SK-N-SH treated with all-trans-retinoic acid at 6 μM for 48 hours (cell line): ENCODE results near the gene SLC25A22.

ENCODE experiments used
- ATAC-seq: fragments of 200-7000 bp; cut with Tn5 transposase; 3 replicates; pipeline ENCODE4 v1.9.1; 2020; ENCODE audit warnings: mild to moderate bottlenecking, moderate library complexity
- BACH2 ChIP-seq: fragments of 250-450 bp; sonication (Bioruptor Pico); IDR thresholded peaks from 2 replicates; pipeline ENCODE4 v1.9.0; 2021; ENCODE audit warnings: mild to moderate bottlenecking, borderline replicate concordance
- ESRRG ChIP-seq: fragments of 250-450 bp; sonication (Bioruptor Pico); IDR thresholded peaks from 2 replicates; pipeline ENCODE4 v1.6.1; 2021; ENCODE audit warnings: mild to moderate bottlenecking
- GLIS3 ChIP-seq: fragments of 250-450 bp; sonication (Bioruptor Pico); IDR thresholded peaks from 2 replicates; pipeline ENCODE4 v1.5.0; 2020; ENCODE audit warnings: mild to moderate bottlenecking, moderate library complexity
- ISL1 ChIP-seq: fragments of 250-450 bp; sonication (Bioruptor Pico); IDR thresholded peaks from 2 replicates; pipeline ENCODE4 v2.1.2; 2022; ENCODE audit warnings: mild to moderate bottlenecking, moderate library complexity
- PPARA ChIP-seq: fragments of 250-450 bp; sonication (Bioruptor Pico); IDR thresholded peaks from 2 replicates; pipeline ENCODE4 v1.5.0; 2020; ENCODE audit warnings: mild to moderate bottlenecking, borderline replicate concordance
- TCF4 ChIP-seq: fragments of 250-450 bp; sonication (Bioruptor Pico); IDR thresholded peaks from 2 replicates; pipeline ENCODE4 v1.8.0; 2021; ENCODE audit warnings: mild to moderate bottlenecking, moderate library complexity, borderline replicate concordance
- TOX ChIP-seq: fragments of 250-450 bp; sonication (Bioruptor Pico); IDR thresholded peaks from 2 replicates; pipeline ENCODE4 v1.8.0; 2021; ENCODE audit warnings: mild to moderate bottlenecking, moderate library complexity, borderline replicate concordance
- ZC3H10 ChIP-seq: fragments of 250-450 bp; sonication (Bioruptor Pico); IDR thresholded peaks from 2 replicates; pipeline ENCODE4 v1.5.1; 2021; ENCODE audit warnings: mild to moderate bottlenecking, moderate library complexity
- ZFP3 ChIP-seq: fragments of 250-450 bp; sonication (Bioruptor Pico); IDR thresholded peaks from 2 replicates; pipeline ENCODE4 v1.5.0; 2020; ENCODE audit warnings: mild to moderate bottlenecking, moderate library complexity
- ZFP30 ChIP-seq: fragments of 450-650 bp; formaldehyde crosslinking; IDR thresholded peaks from 2 replicates; pipeline ENCODE4 v1.5.0; 2022; ENCODE audit warnings: mild to moderate bottlenecking, moderate library complexity
- ZNF565 ChIP-seq: fragments of 450-650 bp; formaldehyde crosslinking; conservative IDR thresholded peaks from 2 replicates; pipeline ENCODE4 v1.5.0; 2020; ENCODE audit warnings: low read depth, mild to moderate bottlenecking, moderate library complexity
- ZNF8 ChIP-seq: fragments of 450-650 bp; formaldehyde crosslinking; IDR thresholded peaks from 2 replicates; pipeline ENCODE4 v1.5.0; 2020; ENCODE audit warnings: mild to moderate bottlenecking, moderate library complexity
- TF ChIP-seq, protein P1 (sequence below): fragments of 250-450 bp; sonication (Bioruptor Pico); IDR thresholded peaks from 2 replicates; pipeline ENCODE4 v1.8.0; 2021; ENCODE audit warnings: low read depth, mild to moderate bottlenecking, moderate library complexity, borderline replicate concordance
- TF ChIP-seq, protein P2 (sequence below): fragments of 250-450 bp; sonication (Bioruptor Pico); IDR thresholded peaks from 2 replicates; pipeline ENCODE4 v1.5.1; 2020; ENCODE audit warnings: low read depth, mild to moderate bottlenecking, moderate library complexity
- TF ChIP-seq, protein P3 (sequence below): fragments of 250-450 bp; sonication (Bioruptor Pico); IDR thresholded peaks from 2 replicates; pipeline ENCODE4 v1.5.1; 2021; ENCODE audit warnings: mild to moderate bottlenecking, moderate library complexity
- TF ChIP-seq, protein P4 (sequence below): fragments of 250-450 bp; sonication (Bioruptor Pico); IDR thresholded peaks from 2 replicates; pipeline ENCODE4 v1.8.0; 2020; ENCODE audit warnings: mild to moderate bottlenecking, moderate library complexity, borderline replicate concordance

The SLC25A22 gene

DNA sequence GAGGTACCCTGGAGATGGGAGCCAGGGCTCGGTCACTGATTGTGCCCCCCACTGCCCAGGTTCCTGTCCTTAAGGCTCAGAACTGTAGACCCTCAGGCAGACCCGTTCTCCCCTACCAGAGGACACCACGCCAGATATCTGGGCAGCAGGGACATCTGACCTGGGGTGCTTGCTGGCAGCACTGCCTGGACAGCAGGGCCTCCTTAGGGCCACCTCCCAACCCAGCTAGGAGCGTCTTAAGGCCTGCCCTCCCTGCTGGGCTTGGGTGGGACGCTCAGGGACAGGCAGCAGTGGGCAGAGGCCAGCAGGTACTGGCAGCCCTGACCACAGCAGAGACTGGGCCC, 41.2 kb upstream of the SLC25A22 start:
- no peak for TF ChIP-seq ZC3H10
- TF ChIP-seq, protein P1, sequence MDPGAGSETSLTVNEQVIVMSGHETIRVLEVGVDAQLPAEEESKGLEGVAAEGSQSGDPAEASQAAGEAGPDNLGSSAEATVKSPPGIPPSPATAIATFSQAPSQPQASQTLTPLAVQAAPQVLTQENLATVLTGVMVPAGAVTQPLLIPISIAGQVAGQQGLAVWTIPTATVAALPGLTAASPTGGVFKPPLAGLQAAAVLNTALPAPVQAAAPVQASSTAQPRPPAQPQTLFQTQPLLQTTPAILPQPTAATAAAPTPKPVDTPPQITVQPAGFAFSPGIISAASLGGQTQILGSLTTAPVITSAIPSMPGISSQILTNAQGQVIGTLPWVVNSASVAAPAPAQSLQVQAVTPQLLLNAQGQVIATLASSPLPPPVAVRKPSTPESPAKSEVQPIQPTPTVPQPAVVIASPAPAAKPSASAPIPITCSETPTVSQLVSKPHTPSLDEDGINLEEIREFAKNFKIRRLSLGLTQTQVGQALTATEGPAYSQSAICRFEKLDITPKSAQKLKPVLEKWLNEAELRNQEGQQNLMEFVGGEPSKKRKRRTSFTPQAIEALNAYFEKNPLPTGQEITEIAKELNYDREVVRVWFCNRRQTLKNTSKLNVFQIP (CRISPR knock-in tag) = no peak
- TF ChIP-seq ZNF565 = no peak
- TF ChIP-seq, protein P2, sequence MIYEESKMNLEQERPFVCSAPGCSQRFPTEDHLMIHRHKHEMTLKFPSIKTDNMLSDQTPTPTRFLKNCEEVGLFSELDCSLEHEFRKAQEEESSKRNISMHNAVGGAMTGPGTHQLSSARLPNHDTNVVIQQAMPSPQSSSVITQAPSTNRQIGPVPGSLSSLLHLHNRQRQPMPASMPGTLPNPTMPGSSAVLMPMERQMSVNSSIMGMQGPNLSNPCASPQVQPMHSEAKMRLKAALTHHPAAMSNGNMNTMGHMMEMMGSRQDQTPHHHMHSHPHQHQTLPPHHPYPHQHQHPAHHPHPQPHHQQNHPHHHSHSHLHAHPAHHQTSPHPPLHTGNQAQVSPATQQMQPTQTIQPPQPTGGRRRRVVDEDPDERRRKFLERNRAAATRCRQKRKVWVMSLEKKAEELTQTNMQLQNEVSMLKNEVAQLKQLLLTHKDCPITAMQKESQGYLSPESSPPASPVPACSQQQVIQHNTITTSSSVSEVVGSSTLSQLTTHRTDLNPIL (CRISPR knock-in tag) = no peak
- TF ChIP-seq ZFP3 (CRISPR knock-in tag) = no peak
- no peak for TF ChIP-seq BACH2
- no peak for TF ChIP-seq ZNF8 (CRISPR knock-in tag)
- no peak for TF ChIP-seq GLIS3 (CRISPR knock-in tag)
- TF ChIP-seq ESRRG (CRISPR knock-in tag) = no peak
- TF ChIP-seq, protein P3, sequence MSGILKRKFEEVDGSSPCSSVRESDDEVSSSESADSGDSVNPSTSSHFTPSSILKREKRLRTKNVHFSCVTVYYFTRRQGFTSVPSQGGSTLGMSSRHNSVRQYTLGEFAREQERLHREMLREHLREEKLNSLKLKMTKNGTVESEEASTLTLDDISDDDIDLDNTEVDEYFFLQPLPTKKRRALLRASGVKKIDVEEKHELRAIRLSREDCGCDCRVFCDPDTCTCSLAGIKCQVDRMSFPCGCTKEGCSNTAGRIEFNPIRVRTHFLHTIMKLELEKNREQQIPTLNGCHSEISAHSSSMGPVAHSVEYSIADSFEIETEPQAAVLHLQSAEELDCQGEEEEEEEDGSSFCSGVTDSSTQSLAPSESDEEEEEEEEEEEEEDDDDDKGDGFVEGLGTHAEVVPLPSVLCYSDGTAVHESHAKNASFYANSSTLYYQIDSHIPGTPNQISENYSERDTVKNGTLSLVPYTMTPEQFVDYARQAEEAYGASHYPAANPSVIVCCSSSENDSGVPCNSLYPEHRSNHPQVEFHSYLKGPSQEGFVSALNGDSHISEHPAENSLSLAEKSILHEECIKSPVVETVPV = no peak
- TF ChIP-seq TOX (CRISPR knock-in tag) = no peak
- ATAC-seq = no peak

DNA sequence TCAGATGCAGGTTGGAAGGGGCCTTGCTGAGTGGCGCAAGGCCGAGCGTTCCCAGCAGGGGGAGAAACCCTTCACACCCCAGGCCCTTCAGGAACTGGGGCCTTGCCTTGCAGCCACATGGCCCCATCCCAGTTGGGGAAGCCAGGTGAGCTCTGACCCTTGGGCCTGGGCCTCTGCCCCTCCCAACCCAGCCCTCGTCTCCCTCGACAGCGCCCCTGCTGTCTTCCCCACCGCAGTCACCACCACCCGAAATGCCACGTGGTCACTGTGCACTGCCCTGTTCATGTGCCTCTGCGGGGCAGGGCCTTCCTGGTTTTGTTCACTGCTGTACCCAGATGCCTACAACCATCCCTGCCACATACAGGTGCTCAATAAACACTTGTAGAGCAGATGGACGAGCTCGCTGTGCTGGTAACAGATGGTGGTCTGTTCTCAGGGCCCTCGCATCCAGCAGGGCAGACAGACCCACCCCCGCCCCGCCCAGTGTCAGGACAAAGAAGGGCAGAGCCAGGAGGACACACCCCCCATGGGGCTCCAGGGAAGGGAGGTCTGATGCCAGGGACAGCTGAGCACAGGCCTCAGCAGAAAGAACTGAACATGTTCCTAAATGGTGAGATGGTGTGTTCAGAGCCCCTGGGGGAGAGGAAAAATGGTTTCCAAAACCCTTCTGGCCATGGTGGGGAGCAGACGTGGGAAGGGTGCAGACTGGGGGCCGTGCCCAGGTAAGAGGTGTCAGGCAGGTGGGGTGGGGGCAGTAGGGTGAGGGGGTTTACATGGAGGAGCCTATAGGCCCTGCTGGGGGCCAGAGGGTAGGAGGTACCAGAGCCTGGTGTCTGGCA, 40.6 kb upstream of the SLC25A22 start:
- ATAC-seq = 0 out of 3 replicates have a peak, but pooled peaks have one; percentile 4
- TF ChIP-seq ISL1 (CRISPR knock-in tag) = no peak
- TF ChIP-seq, protein P4, sequence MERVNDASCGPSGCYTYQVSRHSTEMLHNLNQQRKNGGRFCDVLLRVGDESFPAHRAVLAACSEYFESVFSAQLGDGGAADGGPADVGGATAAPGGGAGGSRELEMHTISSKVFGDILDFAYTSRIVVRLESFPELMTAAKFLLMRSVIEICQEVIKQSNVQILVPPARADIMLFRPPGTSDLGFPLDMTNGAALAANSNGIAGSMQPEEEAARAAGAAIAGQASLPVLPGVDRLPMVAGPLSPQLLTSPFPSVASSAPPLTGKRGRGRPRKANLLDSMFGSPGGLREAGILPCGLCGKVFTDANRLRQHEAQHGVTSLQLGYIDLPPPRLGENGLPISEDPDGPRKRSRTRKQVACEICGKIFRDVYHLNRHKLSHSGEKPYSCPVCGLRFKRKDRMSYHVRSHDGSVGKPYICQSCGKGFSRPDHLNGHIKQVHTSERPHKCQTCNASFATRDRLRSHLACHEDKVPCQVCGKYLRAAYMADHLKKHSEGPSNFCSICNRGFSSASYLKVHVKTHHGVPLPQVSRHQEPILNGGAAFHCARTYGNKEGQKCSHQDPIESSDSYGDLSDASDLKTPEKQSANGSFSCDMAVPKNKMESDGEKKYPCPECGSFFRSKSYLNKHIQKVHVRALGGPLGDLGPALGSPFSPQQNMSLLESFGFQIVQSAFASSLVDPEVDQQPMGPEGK (CRISPR knock-in tag) = no peak

DNA sequence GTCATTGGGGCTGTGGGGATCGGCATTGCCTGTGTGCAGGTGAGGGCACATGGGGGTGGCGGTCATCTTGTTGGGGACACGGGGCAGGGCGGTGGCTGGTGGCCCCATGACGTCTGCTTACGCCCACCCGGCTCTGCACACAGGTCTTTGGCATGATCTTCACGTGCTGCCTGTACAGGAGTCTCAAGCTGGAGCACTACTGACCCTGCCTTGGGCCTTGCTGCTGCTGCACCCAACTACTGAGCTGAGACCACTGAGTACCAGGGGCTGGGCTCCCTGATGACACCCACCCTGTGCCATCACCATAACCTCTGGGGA, 39.9 kb upstream of the SLC25A22 start:
- TF ChIP-seq ESRRG (CRISPR knock-in tag) (no peak), BACH2 (no peak), PPARA (CRISPR knock-in tag) (no peak), TCF4 (CRISPR knock-in tag) (no peak), GLIS3 (CRISPR knock-in tag) (no peak), ZFP30 (CRISPR knock-in tag) (no peak), ZFP3 (CRISPR knock-in tag) (no peak), ZNF565 (no peak), ZC3H10 (no peak)
- TF ChIP-seq, protein P3 = no peak
- TF ChIP-seq, protein P4 (CRISPR knock-in tag) = no peak
- no peak for ATAC-seq
